Suprapubic skin (tissue), 4 donors: ENCODE data around the gene GMDS.

Source experiments
- POLR2A ChIP-seq, 2 donors: fragments of 450-650 bp; IDR thresholded peaks; one replicate each; pipeline ENCODE4 v1.6.1; 2017; ENCODE audit warnings: antibody characterized with exemption in 2 of 2, mild to moderate bottlenecking in 2 of 2, moderate library complexity in 2 of 2
- POLR2AphosphoS5 ChIP-seq, 3 donors: sonication (generic); formaldehyde crosslinking; IDR thresholded peaks; one replicate each; pipeline ENCODE4 v1.6.1; 2017; ENCODE audit warnings: antibody characterized with exemption in 3 of 3
- TF ChIP-seq, protein P1 (sequence below), 2 donors: fragments of 200-600 bp in 1 of 2; fragments of 450-650 bp in 1 of 2; sonication (generic) in 1 of 2; IDR thresholded peaks; one replicate each; pipeline ENCODE4 v1.5.1; 2016 to 2019; ENCODE audit warnings: antibody characterized with exemption in 2 of 2, mild to moderate bottlenecking in 1 of 2, moderate library complexity in 1 of 2

DNA sequence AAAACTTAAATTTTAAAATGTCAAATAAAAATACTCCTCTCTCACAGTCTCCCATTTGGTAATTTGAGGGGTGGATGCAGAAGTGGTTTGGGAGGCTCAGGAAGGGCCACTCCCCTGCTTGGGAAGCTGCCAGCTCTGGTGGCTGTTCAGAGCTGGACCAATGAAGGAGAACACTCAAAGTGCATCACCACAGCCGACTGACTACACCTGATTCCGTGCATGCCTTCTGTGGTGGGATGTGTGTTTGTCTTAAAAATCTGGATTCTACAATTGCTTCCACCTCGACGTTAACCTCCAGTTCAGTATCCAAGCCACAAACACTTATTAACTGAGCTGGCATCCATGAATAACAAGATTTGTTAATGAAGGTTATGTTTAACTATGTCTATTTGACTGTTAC is 498.4 kb downstream of the GMDS start:
- no peak for TF ChIP-seq POLR2A (IDR thresholded peaks at IDR 0.05)
- TF ChIP-seq POLR2AphosphoS5 (IDR thresholded peaks at IDR 0.05): no peak
- TF ChIP-seq, protein P1, sequence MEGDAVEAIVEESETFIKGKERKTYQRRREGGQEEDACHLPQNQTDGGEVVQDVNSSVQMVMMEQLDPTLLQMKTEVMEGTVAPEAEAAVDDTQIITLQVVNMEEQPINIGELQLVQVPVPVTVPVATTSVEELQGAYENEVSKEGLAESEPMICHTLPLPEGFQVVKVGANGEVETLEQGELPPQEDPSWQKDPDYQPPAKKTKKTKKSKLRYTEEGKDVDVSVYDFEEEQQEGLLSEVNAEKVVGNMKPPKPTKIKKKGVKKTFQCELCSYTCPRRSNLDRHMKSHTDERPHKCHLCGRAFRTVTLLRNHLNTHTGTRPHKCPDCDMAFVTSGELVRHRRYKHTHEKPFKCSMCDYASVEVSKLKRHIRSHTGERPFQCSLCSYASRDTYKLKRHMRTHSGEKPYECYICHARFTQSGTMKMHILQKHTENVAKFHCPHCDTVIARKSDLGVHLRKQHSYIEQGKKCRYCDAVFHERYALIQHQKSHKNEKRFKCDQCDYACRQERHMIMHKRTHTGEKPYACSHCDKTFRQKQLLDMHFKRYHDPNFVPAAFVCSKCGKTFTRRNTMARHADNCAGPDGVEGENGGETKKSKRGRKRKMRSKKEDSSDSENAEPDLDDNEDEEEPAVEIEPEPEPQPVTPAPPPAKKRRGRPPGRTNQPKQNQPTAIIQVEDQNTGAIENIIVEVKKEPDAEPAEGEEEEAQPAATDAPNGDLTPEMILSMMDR (IDR thresholded peaks at IDR 0.05): no peak
